Measurements from ENCODE around the gene PRPF39.

DNA sequence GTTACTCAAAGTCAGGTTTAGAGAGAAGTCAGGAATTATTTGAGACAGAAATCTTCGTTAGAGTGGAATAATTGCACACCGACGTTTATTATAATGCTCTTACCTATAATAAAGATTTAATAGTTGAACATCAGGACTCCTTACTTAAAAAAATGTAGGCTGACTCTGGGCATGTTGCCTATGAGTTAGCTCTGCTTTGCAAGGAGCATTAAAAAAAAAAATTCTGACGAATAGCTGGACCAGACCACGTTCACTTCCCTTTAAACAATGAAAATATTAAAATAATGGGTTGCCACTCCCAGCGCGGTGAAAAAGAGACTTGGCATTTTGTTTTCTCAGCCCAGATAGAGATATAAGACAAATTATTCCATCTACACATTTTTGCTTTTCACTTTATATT lies 51.2 kb downstream of the PRPF39 start:
- TF ChIP-seq EP300 (IDR thresholded peaks at IDR 0.05) (no peak), POLR2A (IDR thresholded peaks at IDR 0.05) (no peak)
- TF ChIP-seq, protein P1, sequence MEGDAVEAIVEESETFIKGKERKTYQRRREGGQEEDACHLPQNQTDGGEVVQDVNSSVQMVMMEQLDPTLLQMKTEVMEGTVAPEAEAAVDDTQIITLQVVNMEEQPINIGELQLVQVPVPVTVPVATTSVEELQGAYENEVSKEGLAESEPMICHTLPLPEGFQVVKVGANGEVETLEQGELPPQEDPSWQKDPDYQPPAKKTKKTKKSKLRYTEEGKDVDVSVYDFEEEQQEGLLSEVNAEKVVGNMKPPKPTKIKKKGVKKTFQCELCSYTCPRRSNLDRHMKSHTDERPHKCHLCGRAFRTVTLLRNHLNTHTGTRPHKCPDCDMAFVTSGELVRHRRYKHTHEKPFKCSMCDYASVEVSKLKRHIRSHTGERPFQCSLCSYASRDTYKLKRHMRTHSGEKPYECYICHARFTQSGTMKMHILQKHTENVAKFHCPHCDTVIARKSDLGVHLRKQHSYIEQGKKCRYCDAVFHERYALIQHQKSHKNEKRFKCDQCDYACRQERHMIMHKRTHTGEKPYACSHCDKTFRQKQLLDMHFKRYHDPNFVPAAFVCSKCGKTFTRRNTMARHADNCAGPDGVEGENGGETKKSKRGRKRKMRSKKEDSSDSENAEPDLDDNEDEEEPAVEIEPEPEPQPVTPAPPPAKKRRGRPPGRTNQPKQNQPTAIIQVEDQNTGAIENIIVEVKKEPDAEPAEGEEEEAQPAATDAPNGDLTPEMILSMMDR (IDR thresholded peaks at IDR 0.05) = no peak

All from suprapubic skin (tissue), 3 donors.